HEK293T (cell line): ENCODE data around the gene TRIM33.
"Not testable (repeated sequence)": the region's sequence is repeated elsewhere in the genome, so short reads cannot be mapped to it uniquely, and the experiment has no call there.

Experiments
- CTCF ChIA-PET: fragments of 350-600 bp; formaldehyde crosslinking; extraction: SDS; loops from one replicate; lab custom pipeline; 2021; ENCODE audit warnings: antibody characterized with exemption, inconsistent platforms; lab: Yijun Ruan, JAX
- POLR2A ChIA-PET: fragments of 350-600 bp; formaldehyde crosslinking; extraction: SDS; loops from one replicate; lab custom pipeline; 2020; ENCODE audit warnings: antibody characterized with exemption, inconsistent platforms; lab: Yijun Ruan, JAX
- DNase-seq: peaks from one replicate; pipeline ENCODE4 v3.0.0; 2012; ENCODE audit warnings: mixed read lengths; ENCODE audit errors: extremely low spot score
- ARNT ChIP-seq: fragments of 450-650 bp; IDR thresholded peaks from 2 replicates; pipeline ENCODE4 v1.6.1; 2017; ENCODE audit warnings: mild to moderate bottlenecking
- BHLHE40 ChIP-seq: fragments of 450-650 bp; IDR thresholded peaks from 2 replicates; pipeline ENCODE4 v1.6.1; 2016; ENCODE audit warnings: mild to moderate bottlenecking, moderate library complexity, borderline replicate concordance
- CTBP1 ChIP-seq: fragments of 450-650 bp; IDR thresholded peaks from 2 replicates; pipeline ENCODE4 v1.6.1; 2016; ENCODE audit warnings: borderline replicate concordance
- ELF4 ChIP-seq: fragments of 450-650 bp; IDR thresholded peaks from 2 replicates; pipeline ENCODE4 v1.6.1; 2017; ENCODE audit warnings: antibody characterized with exemption
- FOXA1 ChIP-seq: fragments of 450-650 bp; IDR thresholded peaks from 2 replicates; pipeline ENCODE4 v1.6.1; 2016; ENCODE audit warnings: mild to moderate bottlenecking
- FOXK2 ChIP-seq: fragments of 450-650 bp; IDR thresholded peaks from 2 replicates; pipeline ENCODE4 v1.6.1; 2016; ENCODE audit warnings: mild to moderate bottlenecking
- FOXM1 ChIP-seq: fragments of 450-650 bp; IDR thresholded peaks from 2 replicates; pipeline ENCODE4 v1.6.1; 2017; ENCODE audit warnings: mild to moderate bottlenecking, borderline replicate concordance
- HDGF ChIP-seq: fragments of 450-650 bp; IDR thresholded peaks from 2 replicates; pipeline ENCODE4 v1.6.1; 2017; ENCODE audit warnings: antibody characterized with exemption, borderline replicate concordance
- L3MBTL2 ChIP-seq: fragments of 450-650 bp; conservative IDR thresholded peaks from 2 replicates; pipeline ENCODE4 v1.6.1; 2016; ENCODE audit warnings: mild to moderate bottlenecking
- LEF1 ChIP-seq: fragments of 450-650 bp; IDR thresholded peaks from 2 replicates; pipeline ENCODE4 v1.6.1; 2017; ENCODE audit warnings: mild to moderate bottlenecking, borderline replicate concordance
- NFRKB ChIP-seq: fragments of 450-650 bp; IDR thresholded peaks from 2 replicates; pipeline ENCODE4 v1.6.1; 2016; ENCODE audit warnings: mild to moderate bottlenecking, moderate library complexity
- PKNOX1 ChIP-seq: fragments of 450-650 bp; IDR thresholded peaks from 2 replicates; pipeline ENCODE4 v1.6.1; 2016
- SP1 ChIP-seq: fragments of 450-650 bp; IDR thresholded peaks from 2 replicates; pipeline ENCODE4 v1.6.1; 2017
- SUZ12 ChIP-seq: fragments of 450-650 bp; IDR thresholded peaks from 2 replicates; pipeline ENCODE4 v1.6.1; 2016; ENCODE audit warnings: mild to moderate bottlenecking
- TARDBP ChIP-seq: fragments of 450-650 bp; IDR thresholded peaks from 2 replicates; pipeline ENCODE4 v1.6.1; 2016
- ZNF384 ChIP-seq: fragments of 450-650 bp; IDR thresholded peaks from 2 replicates; pipeline ENCODE4 v1.6.1; 2016

Gene TRIM33

GRCh38 chr1:114369930-114370329, 141.1 kb downstream of the TRIM33 start:
- CTCF ChIA-PET, result no interaction called here
- DNase-seq, result no peak
- POLR2A ChIA-PET, result no interaction called here
- TF ChIP-seq FOXA1, result no peak

- POLR2A ChIA-PET, CTCF ChIA-PET, DNase-seq: not testable (repeated sequence)
Measured at GRCh38 chr1:114369266-114369919, 141.6 kb downstream of the TRIM33 start.

- TF ChIP-seq L3MBTL2 (no peak), ARNT (no peak), NFRKB (no peak), SP1 (no peak), ZNF384 (no peak), FOXA1 (no peak), HDGF (no peak), TARDBP (no peak), FOXK2 (no peak), SUZ12 (no peak)
- DNase-seq, result no peak
- POLR2A ChIA-PET, result no interaction called here
- CTCF ChIA-PET, result no interaction called here
Measured at GRCh38 chr1:114368560-114369255, 142.3 kb downstream of the TRIM33 start.

GRCh38 chr1:114367810-114368209, 143.2 kb downstream of the TRIM33 start:
- CTCF ChIA-PET, result no interaction called here
- POLR2A ChIA-PET, result no interaction called here
- TF ChIP-seq SP1 (no peak), LEF1 (no peak), TARDBP (no peak), FOXM1 (no peak), ZNF384 (no peak), HDGF (no peak), PKNOX1 (no peak), CTBP1 (no peak), FOXK2 (no peak), ARNT (no peak), ELF4 (no peak), NFRKB (no peak), L3MBTL2 (no peak), SUZ12 (no peak), FOXA1 (no peak), BHLHE40 (no peak)
- DNase-seq, result no peak

- DNase-seq, POLR2A ChIA-PET: not testable (repeated sequence)
- CTCF ChIA-PET, result interaction anchor here (1.0 kb wide), 1 partner anchor 11 kb away, joined by 4 read pairs; no protein-coding TSS in a partner anchor
Measured at GRCh38 chr1:114363230-114363629, 147.8 kb downstream of the TRIM33 start.

GRCh38 chr1:114359791-114360190, 151.2 kb downstream of the TRIM33 start:
- ChIA-PET CTCF (no interaction called here), POLR2A (no interaction called here)
- TF ChIP-seq FOXA1 (no peak), CTBP1 (no peak), ELF4 (no peak), NFRKB (no peak), FOXK2 (no peak), LEF1 (no peak), HDGF (no peak), L3MBTL2 (no peak), SP1 (no peak), SUZ12 (no peak)
- no peak for DNase-seq

GRCh38 chr1:114355240-114355639, 155.8 kb downstream of the TRIM33 start:
- TF ChIP-seq ZNF384, result no peak
- TF ChIP-seq LEF1, result no peak
- TF ChIP-seq TARDBP, result no peak
- no peak for TF ChIP-seq SP1
- TF ChIP-seq L3MBTL2, result no peak
- no peak for TF ChIP-seq CTBP1
- no peak for TF ChIP-seq ELF4
- no peak for TF ChIP-seq SUZ12
- no peak for TF ChIP-seq PKNOX1
- TF ChIP-seq HDGF, result no peak
- POLR2A ChIA-PET, result no interaction called here
- no peak for DNase-seq
- CTCF ChIA-PET, result no interaction called here

- TF ChIP-seq NFRKB (no peak), L3MBTL2 (no peak), PKNOX1 (no peak), FOXK2 (no peak), ZNF384 (no peak), FOXM1 (no peak), SP1 (no peak), SUZ12 (no peak), BHLHE40 (no peak), TARDBP (no peak), FOXA1 (no peak), ELF4 (no peak), HDGF (no peak), ARNT (no peak), LEF1 (no peak), CTBP1 (no peak)
- CTCF ChIA-PET, result interaction anchor here (0.6 to 1.0 kb wide), 3 partner anchors 10 to 275 kb away, joined by 3 to 4 read pairs (median 4); no protein-coding TSS in a partner anchor
- POLR2A ChIA-PET, result no interaction called here
- DNase-seq, result no peak
Measured at GRCh38 chr1:114353262-114353661, 157.7 kb downstream of the TRIM33 start.
